NCI-H2081 (cell line): Measurements from ENCODE around the gene SLX1A.
"Not testable (repeated sequence)": the region's sequence is repeated elsewhere in the genome, so short reads cannot be mapped to it uniquely, and the experiment has no call there.

Experiments
- DNase-seq, 2 experiments: peaks; one replicate each; lab custom pipeline; 2025; lab: John Stamatoyannopoulos, UW

SLX1A gene

GRCh38 chr16:30184096-30184890, 9.4 kb upstream of the SLX1A start:
- DNase-seq: peak; percentile 57 to 77

- DNase-seq: no peak
Observed at GRCh38 chr16:30184891-30185682, 8.6 kb upstream of the SLX1A start.

DNA sequence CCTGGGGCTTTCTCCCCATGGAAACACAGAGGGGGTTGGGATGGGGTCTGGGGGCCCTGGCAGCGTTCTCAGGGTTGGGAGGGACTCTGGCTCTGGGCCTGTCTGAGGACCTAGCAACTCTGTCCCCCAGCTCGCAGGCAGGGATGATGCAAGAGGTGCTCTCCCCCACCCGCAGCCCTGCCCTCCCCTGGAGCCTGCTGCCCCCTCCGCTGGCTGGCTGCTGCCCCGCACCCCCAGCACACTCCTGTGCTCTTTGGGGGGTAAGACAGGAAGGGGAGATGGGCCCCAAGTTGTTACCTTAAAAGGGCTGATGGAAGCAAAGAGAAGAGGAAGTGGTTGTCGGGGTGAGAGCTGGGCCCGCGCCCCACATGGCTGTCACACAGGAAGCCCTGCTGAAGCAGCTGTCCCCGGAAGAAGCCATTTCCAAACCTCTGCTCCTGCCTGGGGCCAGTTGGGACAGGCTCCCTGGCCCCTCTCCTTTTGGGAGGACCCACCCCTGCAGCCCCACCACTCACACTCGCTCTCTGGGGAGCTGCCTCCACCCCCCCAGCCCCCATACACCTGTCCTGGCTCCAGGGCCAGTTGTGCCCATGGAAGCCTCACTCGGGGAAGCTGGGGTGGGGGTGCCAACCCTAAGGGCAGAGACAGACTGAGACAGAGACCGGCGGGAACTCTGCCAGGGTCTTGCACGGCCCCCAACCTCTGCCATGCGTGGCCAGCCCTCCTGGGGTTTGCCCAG, 7.8 kb upstream of the SLX1A start:
- no peak for DNase-seq

- no peak for DNase-seq
Observed at GRCh38 chr16:30186444-30186781, 7.3 kb upstream of the SLX1A start.

DNA sequence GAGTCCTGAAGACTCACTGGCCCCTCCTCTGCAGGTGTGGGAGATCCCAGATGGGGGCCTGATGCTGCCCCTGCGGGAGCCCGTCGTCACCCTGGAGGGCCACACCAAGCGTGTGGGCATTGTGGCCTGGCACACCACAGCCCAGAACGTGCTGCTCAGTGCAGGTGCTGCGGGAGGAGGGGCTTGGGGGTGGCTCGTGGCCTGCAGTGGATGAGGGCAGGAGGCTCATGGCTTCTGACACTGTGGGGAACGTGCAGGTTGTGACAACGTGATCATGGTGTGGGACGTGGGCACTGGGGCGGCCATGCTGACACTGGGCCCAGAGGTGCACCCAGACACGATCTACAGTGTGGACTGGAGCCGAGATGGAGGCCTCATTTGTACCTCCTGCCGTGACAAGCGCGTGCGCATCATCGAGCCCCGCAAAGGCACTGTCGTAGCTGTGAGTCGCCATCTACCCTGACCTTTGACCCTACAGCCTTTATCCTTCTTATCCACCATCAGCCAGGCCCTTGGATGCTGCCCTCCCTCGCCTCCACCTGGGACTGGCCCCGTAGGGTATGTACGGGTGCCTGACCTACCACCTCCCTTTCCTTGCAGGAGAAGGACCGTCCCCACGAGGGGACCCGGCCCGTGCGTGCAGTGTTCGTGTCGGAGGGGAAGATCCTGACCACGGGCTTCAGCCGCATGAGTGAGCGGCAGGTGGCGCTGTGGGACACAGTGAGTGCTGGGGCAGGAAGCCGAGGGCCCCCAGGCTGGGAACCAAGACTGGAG, 6.7 kb upstream of the SLX1A start:
- DNase-seq: no peak

GRCh38 chr16:30187556-30187865, 6.2 kb upstream of the SLX1A start:
- no peak for DNase-seq

DNA sequence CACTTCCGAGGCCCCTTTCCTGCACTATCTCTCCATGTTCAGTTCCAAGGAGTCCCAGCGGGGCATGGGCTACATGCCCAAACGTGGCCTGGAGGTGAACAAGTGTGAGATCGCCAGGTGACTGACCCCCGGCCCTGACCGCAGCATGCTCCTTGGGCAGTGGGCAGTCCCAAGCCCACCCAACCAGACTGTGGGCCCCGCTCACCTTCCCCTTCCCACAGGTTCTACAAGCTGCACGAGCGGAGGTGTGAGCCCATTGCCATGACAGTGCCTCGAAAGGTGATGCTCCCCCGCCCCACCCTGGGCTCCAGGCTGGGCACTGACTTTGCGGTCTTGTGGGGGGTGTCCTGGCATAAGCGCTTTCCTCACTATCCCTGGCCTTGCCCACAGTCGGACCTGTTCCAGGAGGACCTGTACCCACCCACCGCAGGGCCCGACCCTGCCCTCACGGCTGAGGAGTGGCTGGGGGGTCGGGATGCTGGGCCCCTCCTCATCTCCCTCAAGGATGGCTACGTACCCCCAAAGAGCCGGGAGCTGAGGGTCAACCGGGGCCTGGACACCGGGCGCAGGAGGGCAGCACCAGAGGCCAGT, 5.6 kb upstream of the SLX1A start:
- DNase-seq: no peak

GRCh38 chr16:30191158-30191557, 2.5 kb upstream of the SLX1A start:
- DNase-seq: not testable (repeated sequence)

- DNase-seq: not testable (repeated sequence)
Observed at GRCh38 chr16:30193098-30193497, 577 bp upstream of the SLX1A start.

DNA sequence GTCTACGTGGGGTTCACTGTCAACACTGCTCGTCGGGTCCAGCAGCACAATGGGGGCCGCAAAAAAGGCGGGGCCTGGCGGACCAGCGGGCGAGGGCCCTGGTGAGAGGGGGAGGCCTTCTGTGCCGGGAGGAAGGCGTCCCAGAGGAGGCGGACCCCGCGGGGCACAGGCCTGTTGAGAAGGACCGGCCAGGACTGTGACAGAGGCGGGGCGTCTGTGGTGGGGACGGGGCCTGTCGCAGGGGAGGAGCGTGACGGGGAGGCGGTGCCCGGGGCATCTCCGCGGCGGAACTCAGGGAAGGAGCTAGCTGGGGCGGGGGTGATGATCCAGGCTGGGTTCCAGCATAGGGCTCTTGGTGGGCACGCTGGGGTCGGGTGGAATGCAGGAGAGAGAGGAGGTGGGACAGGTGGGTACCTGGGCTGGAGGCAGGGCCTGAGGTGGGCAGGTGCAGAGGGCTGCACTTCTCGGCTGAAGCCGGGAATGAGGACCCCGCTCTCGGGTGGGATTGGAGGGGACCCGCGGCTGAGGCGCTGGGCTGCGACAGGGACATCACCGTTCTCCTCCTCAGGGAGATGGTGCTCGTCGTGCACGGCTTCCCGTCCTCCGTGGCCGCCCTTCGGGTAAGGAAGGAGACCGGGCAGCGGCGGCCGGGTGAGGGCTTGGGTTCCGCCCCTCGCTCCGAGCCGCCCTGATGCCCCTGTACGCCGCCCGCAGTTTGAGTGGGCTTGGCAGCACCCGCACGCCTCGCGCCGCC, 674 bp downstream of the SLX1A start:
- not testable (repeated sequence) for DNase-seq

GRCh38 chr16:30197001-30197400, 3.3 kb downstream of the SLX1A start:
- DNase-seq: not testable (repeated sequence)

GRCh38 chr16:30199049-30199448, 5.4 kb downstream of the SLX1A start, which contains the start of gene SULT1A3:
Gene SULT1A3, plus strand, starts transcription at chr16:30199255. Its CDS starts 1,474 bp downstream, at chr16:30200729.
- not testable (repeated sequence) for DNase-seq

DNA sequence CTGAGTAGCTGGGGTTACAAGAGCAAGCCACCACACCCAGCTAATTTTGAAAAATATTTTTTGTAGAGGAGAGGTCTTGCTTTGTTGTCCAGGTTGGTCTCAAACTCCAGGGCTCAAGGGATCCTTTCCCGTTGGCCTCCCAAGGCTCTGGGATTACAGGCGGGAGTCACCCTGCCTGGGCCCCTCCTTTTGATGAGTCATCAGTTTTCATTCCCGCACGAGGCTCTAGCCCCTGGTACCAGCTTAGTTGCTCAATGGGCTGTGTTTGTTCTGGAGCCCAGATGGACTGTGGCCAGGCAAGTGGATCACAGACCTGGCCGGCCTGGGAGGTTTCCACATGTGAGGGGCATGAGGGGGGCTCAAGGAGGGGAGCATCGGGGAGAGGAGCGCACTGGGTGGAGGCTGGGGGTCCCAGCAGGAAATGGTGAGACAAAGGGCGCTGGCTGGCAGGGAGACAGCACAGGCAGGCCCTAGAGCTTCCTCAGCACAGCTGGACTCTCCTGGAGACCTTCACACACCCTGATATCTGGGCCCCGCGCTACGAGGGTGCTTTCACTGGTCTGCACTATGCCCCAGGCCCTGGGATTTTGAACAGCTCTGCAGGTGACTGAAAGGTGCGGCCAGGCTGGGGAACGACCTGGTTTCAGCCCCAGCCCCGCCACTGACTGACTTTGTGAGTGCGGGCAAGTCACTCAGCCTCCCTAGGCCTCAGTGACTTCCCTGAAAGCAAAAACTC, 6.1 kb downstream of the SLX1A start:
- not testable (repeated sequence) for DNase-seq

DNA sequence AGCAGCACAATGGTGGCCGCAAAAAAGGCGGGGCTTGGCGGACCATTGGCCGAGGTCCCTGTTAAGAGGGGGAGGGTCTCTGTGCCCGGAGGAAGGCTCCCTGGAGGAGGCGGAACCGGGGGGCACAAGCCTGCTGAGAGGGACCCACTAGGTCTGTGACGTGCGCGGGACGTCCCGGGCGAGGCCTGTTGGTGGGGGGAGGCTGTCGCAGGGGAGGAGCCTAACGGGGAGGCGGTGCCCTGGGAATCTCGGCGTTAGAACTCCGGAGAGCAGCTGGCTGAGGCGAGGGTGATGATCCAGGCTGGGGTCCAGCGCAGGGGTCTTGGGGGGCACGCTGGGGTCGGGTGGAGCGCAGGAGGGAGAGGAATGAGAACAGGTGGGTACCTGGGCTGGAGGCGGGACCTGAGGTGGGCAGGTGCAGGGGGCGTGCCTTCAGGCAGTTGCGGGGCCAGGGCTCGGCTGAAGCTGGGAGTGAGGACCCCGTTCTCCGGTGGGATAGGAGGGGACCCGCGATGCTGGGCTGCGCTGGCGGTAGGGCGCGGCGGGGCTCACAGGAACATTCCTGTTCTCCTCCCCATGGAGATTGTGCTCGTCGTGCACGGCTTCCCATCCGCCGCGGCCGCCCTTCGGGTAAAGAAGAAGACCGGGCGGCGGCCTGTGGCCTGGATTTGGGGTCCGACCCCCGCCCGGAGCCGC, 12.0 kb downstream of the SLX1A start:
- not testable (repeated sequence) for DNase-seq

DNA sequence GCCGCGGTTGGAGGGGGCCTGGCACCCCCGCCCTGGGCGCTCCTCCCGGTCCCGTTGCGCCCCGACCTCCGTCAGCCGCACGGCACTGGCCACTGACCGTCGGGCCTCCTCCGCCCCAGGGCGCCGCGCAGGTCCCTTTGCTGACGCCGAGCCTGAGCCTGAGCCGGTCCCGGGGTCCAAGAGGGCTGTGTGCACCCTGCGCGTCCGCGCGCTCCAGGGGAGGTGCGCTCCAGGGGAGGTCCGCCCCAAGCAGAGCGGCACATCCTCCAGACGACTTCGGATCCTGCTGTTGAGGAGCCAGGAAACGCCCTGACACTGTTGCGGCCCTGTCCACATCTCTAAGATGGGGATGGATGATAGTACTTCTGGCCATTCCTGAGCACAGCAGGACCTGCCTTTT, 12.6 kb downstream of the SLX1A start:
- DNase-seq: not testable (repeated sequence)

GRCh38 chr16:30207063-30207704, 13.5 kb downstream of the SLX1A start:
- not testable (repeated sequence) for DNase-seq

DNA sequence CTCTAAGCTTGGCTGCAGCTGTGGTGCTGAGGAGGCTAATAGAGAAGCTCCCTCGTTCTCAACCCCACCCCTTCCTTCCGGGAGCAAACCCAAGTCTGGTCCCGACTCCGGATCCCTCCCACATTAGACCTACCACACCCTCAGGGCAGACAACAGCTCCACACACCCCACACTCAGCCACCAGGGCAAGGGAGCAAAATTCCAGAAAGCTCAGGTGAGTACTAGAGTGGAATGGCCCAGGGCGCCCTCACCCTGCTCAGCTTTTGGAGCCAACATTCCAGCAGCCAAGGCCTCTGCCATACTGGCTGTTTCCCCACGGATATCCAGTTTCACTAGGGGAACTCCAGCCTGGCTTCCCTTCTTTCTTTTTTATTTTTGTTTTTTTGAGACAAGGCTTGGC, 15.4 kb downstream of the SLX1A start:
- DNase-seq: not testable (repeated sequence)

DNA sequence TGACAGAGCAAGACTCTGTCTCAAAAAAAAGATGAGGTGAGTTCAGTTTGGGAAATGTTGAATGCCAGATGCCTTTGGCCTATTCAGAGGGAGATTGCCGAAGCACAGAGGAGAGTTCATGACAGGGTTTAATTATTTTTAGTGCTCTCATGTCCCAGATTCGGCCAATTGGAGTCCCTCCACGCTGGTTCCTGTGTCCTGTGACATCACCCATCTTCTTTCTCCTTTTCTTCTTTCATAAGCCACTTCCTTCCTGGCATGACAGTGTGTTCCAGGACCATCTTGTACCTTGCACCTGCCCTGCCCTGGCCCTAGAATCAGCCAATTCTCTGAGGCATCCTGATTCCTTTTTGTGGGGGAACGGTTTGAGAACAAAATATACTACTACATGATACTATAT, 17.7 kb downstream of the SLX1A start:
- not testable (repeated sequence) for DNase-seq

DNA sequence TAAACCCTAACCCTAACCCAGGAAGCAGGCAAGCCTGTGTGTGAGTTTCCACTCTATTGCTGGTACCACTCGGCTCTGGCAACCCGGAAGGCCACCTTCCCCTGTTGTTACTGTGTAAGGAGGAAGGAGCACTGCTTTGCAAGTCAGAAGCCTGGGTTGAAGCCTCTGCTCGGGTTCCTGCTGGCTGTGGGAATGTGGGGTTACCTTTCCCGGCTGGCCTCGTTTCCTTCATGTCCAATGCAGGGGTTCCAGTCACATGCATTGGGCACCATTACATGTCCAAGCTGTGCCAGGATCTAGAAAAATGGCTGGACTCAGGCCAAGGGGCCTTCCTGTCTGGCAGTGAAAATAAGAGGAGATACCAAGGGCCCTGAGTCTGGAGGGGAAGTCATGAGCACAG, 23.4 kb downstream of the SLX1A start:
- not testable (repeated sequence) for DNase-seq
